ENCODE measurements around the gene GMIP.
A peak's percentile ranks its signal among the peaks of the same experiment; 100 is the strongest.
"Not testable (repeated sequence)": the region's sequence is repeated elsewhere in the genome, so short reads cannot be mapped to it uniquely, and the experiment has no call there.

Gene GMIP

DNA sequence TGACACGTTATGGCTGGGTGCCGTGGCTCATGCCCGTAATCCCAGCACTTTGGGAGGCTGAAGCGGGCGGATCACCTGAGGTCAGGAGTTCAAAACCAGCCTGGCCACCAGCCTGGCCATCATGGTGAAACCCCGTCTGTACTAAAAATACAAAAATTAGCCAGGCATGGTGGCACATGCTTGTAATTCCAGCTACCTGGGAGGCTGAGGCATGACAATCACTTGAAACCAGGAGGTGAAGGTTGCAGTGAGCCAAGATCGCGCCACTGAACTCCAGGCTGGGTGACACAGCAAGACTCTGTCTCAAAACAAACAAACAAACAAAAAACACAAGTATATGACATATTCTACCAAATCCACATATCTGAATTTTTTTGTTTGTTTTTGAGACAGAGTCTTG, 36.8 kb downstream of the GMIP start:
- DNase-seq (ENCODE audit: low spot score): not testable (repeated sequence)

DNA sequence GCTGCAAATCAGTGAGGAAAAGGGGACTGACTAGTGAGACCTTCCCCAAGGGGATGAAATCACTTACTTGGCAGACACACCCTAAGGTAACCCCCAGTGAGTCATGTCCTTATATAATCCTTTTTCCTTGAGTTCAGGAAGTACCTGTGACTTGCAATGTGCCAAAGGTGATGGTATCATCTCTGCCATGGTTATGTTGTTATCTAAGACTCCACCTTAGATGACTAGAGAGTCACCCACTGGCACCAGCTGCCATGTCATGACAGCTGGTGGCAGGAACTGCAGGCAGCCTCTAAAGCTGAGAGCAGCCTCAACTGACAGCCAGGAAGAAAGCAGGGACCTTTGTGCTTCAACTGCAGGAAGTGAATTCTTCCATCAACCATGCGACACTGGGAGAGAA, 37.4 kb downstream of the GMIP start:
- DNase-seq (ENCODE audit: low spot score): no peak

GRCh38 chr19:19602713-19603324, 40.6 kb downstream of the GMIP start:
- DNase-seq (ENCODE audit: low spot score): no peak

- no peak for DNase-seq (ENCODE audit: low spot score)
Observed at GRCh38 chr19:19602136-19602712, 41.2 kb downstream of the GMIP start.

GRCh38 chr19:19600793-19601330, 42.6 kb downstream of the GMIP start:
- no peak for DNase-seq (ENCODE audit: low spot score)

- not testable (repeated sequence) for DNase-seq (ENCODE audit: low spot score)
Observed at GRCh38 chr19:19598728-19599451, 44.6 kb downstream of the GMIP start.

DNA sequence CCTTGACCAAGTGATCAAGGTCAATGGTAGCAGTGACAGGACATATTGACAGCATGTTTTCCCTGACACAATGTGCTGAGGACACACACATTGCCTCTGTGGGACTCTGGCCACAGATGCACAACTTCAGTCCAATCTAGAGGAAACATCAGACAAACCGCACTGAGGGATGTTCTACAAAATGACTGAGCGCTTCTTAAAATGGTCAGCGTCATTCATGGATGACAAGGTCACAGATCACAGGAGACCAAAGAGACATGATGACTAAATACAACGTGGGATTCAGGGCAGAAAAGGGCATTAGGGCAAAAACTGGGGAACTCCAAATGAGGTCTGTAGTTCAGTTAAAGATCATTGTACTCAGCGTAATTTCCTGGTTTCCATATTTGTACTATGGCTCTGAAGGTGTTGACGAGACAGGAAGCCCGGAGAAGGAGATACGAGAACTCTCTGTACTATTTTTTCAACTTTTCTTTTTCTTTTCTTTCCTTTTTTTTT, 45.6 kb downstream of the GMIP start:
- DNase-seq (ENCODE audit: low spot score): no peak

- DNase-seq (ENCODE audit: low spot score): peak; percentile 74
Observed at GRCh38 chr19:19595171-19595701, 48.2 kb downstream of the GMIP start.

- DNase-seq (ENCODE audit: low spot score): no peak
Observed at GRCh38 chr19:19594381-19594780, 49.1 kb downstream of the GMIP start.

GRCh38 chr19:19592690-19593089, 50.8 kb downstream of the GMIP start:
- no peak for DNase-seq (ENCODE audit: low spot score)

DNA sequence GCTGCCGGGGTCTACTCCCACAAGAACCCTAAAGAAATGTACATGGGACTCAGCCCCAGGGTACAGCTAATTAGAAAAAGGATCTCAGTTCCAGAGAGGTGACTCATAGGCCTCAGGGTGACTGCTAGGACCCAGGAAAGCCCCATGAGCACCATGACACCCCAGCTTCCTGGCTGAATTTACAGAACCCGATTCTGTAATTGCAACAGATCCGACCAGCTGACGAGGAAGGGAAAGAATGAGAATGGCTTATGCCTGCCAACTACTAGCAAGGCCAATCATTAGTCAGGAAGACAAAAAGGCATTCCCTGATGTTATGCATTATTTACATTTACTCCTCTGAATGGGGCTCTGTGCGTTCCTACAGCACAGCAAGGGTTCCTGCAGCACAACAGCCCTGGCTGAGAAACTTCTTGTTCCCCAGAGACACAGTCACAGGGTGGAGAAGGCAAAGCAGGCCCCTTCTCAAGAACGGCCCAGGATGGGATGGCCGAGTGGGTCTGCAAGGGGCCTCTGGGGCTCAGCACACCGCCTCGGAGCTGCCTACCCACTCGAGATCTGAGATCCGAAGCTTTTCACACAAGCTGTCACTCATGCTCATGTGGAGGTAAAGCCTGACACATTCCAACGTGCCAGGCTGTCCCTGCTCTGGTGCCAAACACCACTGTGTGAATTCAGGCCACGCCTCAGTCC, 52.2 kb downstream of the GMIP start:
- DNase-seq (ENCODE audit: low spot score): peak; percentile 93

DNA sequence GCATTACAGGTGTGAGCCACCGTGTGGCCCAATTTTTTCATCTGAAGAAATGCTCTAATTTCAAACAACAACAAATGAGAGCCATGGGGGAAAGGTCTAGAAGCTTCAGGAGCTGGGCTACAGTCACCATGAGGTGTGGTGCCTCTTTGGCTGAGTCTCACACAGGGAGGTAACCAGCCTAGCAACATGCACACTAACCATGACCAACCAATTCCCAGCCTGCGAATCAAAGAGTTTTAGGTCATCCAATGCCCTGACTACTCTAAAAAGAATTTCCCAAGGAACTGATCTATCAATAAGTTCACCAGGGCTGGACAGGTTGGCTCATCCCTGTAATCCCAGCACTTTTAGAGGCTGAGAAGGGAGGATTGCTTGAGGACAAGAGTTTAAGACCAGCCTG, 54.9 kb downstream of the GMIP start:
- DNase-seq (ENCODE audit: low spot score): peak; percentile 38

- no peak for DNase-seq (ENCODE audit: low spot score)
Observed at GRCh38 chr19:19587771-19588170, 55.7 kb downstream of the GMIP start.

- DNase-seq (ENCODE audit: low spot score): no peak
Observed at GRCh38 chr19:19584356-19584755, 59.1 kb downstream of the GMIP start.

DNA sequence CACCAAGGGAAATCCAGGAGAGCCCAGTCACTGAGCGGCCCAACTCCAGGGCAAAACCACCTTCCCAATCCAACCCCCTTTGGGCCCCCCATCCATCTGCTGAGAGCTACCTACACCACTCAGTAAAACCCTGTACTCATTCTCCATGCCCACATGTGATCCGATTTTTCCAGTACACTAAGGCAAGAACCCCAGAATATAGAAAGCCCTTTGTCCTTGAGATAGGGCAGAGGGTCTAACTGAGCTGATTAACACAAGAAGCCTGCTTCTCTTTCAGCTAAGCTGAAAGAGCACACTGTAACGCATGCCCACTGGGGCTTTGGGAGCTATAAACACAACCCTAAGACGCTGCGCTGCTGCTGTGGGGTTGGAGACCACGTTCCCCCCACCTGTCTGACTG, 61.0 kb downstream of the GMIP start:
- DNase-seq (ENCODE audit: low spot score): no peak

GRCh38 chr19:19581391-19581790, 62.1 kb downstream of the GMIP start:
- DNase-seq (ENCODE audit: low spot score): no peak

DNA sequence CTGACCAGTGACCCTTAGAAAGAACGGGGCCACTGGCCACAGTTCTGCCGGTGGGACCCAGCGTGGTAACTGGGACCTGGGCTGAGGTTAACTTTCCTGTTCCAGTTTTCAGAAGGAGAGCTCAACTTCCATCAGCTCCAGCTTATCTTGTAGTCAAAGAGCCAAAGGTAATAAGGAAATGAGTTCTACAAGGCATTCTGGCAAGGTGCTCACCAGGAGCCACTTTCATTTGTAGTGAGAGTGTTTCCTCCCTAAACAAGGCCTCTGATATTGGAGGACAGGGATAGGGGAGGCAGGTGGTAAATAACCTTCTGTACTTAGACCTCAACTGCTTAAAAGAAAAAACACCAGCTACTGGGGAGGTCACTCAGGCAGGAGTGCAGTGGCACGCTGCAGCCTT, 63.0 kb downstream of the GMIP start:
- no peak for DNase-seq (ENCODE audit: low spot score)

GRCh38 chr19:19579533-19580361, 63.7 kb downstream of the GMIP start:
- DNase-seq (ENCODE audit: low spot score): no peak

All from AG20443 (cell line).